Stimulated activated CD4-positive, alpha-beta T cell treated with anti-CD3 and anti-CD28 coated beads, Interleukin-2, amount 100 ng/mL, for 48 hours (primary cell): ENCODE data around the gene UFC1.
"Not testable (repeated sequence)": the region's sequence is repeated elsewhere in the genome, so short reads cannot be mapped to it uniquely, and the experiment has no call there.

Source experiments
- DNase-seq, 2 donors: peaks; one replicate each; pipeline ENCODE4 v3.0.0-alpha.2; 2020

Gene UFC1

GRCh38 chr1:161153682-161154337 lies at the start of gene UFC1:
UFC1 (plus strand) TSS chr1:161153978; CDS start chr1:161153998, 20 bp downstream.
- peak; percentile 65 to 66 for DNase-seq

DNA sequence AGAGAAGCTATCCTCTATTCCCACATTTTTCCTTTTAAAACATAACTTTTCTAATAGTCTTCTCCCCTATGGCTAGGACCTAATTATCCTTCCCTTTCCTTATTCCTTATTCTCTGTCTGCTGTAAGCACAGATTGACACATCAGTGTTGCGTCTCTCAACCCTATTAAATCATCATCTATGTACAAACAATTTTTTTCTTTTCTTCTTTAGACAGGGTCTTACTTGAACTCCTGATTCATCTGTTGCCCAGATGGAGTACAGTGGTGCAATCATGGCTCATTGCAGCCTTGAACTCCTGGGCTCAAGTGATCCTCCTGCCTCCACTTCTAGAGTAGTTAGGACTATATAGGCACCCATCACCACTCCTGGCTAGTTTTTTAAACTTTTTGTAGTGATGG lies 47.3 kb upstream of the UFC1 start:
- DNase-seq: no peak

DNA sequence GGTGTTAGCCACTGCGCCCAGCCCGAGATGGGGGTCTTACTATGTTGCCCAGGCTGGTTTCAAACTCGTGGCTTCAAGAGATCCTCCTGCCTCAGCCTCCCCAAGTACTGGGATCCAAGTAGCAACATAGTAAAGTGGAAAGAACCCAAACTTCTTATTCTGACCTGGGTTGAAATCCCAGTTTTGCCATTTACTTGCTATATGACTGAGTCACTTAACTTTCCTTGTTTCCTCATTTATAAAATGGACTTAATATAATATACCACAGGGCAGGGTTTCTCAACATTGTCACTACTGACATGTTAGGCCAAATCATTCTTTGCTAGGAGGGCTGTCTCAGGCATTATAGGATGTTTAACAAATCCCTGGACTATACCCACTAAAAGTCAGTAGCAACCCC lies 42.7 kb upstream of the UFC1 start:
- no peak for DNase-seq

DNA sequence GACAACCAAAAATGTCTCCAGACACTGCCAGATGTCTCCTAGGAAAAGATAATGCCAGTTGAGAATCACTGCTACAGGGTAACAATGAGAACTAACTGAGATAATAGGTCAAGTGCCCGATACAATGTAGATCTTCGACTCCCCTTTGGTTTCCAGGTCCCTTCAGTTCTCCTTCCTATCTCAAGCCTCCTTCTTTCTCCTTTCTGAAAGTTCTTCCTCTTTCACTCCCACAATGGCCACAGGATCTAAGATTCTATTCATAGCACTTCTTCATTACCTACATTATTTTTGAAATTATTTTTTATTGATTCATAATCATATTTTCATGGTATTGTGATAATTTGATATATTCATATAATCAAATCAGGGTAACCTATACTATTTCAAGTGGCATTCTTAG lies 42.3 kb upstream of the UFC1 start:
- DNase-seq: no peak

- no peak for DNase-seq
Observed at GRCh38 chr1:161113915-161114314, 39.9 kb upstream of the UFC1 start.

DNA sequence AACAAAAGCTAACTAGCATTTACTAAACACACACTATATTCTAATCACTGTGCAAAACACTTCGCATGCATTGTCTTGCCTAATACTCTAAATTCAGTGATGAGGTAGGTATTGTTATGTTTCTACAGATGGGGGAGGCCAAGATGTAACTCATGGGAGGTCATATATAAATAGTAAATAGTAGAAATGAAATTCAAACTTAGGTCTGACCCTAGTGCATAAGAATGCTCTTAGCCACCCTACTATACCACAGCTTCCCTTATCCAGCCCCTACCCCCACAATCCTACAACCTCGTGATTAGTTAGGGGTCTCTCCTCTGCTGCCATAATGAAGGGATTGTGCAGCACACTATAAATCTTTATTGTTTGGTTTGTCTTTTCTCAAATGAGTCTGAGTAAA lies 39.2 kb upstream of the UFC1 start:
- DNase-seq: no peak

DNA sequence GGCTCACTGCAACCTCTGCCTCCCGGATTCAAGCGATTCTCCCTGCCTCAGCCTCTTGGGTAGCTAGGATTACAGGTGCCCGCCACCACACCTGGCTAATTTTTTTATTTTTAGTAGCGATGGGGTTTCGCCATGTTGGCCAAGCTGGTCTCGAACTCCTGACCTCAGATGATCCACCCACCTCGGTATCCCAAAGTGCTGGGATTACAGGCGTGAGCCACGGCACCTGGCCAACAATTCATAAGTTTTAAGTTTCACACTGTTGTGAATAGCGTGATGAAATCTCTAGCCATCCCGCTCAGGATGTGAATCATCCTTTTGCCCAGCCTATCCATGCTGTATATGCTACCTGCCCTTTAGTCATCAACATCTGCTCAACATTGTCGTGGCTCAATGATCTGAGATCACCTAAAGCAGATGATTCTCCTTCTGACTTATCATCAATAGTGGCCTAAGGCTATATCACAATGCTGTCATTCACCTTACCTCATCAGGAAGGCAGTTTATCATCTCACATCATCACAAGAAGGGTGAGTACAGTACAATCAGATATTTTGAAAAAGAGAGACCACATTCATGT lies 38.6 kb upstream of the UFC1 start:
- no peak for DNase-seq

- not testable (repeated sequence) for DNase-seq
Observed at GRCh38 chr1:161115961-161116360, 37.8 kb upstream of the UFC1 start.

DNA sequence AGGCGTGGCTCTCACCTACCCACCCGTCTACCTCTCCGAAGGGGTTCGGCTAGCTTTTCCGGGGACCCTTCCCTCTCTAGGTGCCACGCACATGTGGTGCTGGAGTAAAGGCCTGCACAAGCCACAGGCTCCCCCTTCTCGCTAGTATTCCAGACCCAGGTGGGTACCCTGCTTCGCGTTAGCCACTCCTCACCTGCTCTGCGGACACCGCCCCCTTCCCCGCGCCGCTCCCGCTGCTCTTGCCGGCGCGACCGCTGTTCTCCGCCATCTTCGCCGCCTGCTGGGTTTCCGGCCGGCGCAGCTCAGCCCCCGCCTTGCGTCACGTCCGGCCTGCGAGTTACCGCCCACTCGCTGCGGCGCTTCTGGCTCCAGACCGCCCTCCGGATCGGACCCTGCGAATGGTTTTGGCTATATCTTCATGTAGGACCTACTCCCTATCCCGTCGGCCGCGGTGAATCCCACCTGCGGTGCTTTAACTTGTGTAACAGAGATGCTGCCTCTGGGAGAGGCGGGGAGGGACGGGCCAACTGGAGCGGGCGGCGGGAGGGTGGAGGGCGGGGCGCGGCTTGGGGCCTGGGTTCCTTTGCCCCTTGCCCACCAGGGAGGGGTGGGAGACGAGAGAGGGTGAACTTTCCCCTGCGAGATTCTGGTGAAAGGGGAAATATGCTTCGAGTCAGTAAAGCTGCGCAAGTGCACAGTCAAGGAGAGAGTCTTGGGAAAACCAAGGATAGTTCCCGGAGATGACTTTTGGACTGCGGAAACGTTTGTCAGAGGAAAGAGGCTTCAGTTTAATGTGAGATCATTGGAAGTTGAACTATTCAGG lies 35.8 kb upstream of the UFC1 start, which contains the start of the genes NIT1 and PFDN2:
Gene NIT1, plus strand, starts transcription at position 347 of the 823 bp plus-strand sequence. Its CDS starts 72 bp downstream, at position 419.
Gene PFDN2, minus strand, starts transcription at position 279 of the 823 bp plus-strand sequence. Its CDS starts 11 bp downstream, at position 268.
- peak; percentile 81 to 84 for DNase-seq

GRCh38 chr1:161119092-161119903 lies 34.5 kb upstream of the UFC1 start:
- DNase-seq: peak; percentile 51 to 52

DNA sequence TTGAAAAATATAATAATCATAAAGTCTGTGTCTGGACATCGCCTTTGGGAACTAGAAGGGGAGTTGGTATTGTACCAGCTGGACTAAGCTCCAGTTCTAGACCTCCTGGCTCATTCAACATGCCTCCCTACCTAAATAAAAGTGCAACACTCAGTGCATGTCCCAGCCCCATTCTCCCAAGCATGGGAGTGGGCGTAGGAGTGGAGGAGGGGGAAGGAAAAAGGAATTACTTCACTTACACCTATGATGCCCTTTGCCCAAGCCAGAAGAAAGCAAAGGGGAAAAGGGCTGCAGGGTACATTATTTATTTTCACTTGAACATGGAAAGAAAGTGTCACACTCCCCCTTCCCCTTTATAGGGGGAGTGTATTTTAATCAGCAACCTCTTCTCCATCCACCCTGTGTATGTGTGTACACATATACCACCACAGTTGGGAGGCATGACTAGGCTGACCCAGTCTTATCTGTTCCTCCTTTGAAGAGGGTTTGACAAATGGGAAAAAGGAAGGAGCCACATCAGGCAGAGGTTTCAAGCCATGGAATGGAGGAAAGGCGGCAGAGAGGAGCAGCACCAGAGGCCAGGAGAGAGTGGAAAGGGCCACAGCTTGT lies 32.6 kb upstream of the UFC1 start:
- no peak for DNase-seq

GRCh38 chr1:161121834-161122233 lies 31.9 kb upstream of the UFC1 start:
- DNase-seq: no peak

- DNase-seq: no peak
Observed at GRCh38 chr1:161122967-161123366, 30.8 kb upstream of the UFC1 start.

GRCh38 chr1:161127649-161128048 lies 26.1 kb upstream of the UFC1 start:
- no peak for DNase-seq

- no peak for DNase-seq
Observed at GRCh38 chr1:161128591-161129420, 25.0 kb upstream of the UFC1 start.

GRCh38 chr1:161130266-161130665 lies 23.5 kb upstream of the UFC1 start:
- no peak for DNase-seq

DNA sequence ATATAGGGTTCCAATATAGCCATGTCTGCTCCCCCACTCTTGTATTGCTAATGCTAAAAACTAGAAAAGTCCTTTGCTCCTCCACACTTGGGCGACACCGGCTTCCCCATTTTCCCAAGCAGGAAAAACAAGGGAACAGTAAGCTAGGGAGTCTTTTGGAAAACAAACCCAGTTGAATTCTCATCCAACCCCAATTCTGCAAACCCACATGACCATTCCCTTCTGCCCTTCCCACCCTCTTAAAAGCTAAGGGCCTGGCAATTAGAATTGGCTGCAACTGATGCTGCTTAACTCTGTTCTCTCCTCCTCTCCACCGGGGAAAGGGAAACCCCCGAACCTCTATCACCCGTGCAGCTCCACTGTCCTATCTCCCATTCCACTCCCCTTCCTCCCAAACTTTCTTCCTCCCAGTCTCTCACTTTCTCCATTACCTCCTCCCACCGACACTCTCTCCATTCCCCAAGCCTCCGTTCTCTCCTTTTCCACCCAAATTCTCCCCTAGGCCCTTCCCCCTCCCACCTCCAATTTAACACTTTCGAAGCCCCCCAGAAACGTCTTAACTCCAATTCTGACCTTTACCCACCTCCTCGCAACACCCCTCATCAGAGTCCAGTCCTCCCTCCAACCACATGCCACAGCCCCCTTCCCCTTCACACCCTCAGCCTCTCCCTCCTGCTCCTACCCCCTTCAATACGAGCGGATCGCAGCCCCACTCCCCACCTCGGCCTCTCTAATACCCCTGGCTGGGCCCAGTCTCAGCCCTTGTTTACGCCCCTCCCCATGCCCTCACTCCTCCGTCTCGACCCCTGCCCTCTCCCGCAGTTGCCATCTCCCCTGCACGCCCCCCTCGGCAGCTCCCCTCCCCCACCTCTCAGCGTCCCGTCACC lies 22.0 kb upstream of the UFC1 start:
- DNase-seq: no peak

DNA sequence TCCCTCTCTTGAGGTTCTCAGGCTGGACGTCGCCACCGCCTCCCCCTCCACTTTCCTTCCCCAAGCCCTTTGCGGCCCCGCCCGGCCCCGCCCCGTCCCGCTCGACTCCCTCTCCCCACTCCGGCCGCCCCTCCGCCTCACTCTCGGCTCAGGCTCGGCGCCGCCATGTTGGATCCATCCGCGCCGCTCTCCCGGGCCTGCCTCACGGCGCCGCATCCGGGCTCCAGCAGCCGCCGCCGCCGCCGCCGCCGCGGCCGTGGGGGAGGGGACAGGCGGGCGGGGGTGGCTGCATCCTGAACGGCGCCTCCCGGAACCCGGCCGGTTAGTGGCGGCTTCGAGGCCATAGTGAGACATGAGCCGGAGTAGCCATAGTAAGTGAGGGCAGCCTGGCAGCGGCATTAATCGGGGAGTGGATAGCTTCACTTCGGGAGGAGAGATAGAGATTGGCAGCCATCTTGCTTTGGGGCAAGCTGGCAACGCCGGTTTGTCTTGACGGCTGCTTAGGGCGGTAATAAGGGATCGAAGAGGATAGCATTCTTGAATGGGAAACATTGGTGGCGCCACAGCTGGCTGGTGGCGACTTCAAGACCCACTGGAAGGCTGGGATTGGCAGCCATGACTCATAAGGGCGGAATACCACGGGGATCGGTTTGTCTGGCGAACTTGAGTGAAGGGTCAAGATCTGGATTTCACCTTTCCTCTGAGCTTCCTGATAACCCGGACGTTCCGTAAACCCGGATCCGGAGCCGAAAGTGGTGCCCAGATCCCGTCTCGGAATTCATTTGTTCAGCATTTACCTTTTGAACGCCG lies 21.2 kb upstream of the UFC1 start, which contains the start of gene DEDD:
Gene DEDD, minus strand, starts transcription at position 258 of the 810 bp plus-strand sequence. CDS start 8,205 bp downstream, outside the sequence.
- DNase-seq: peak; percentile 73 to 83

DNA sequence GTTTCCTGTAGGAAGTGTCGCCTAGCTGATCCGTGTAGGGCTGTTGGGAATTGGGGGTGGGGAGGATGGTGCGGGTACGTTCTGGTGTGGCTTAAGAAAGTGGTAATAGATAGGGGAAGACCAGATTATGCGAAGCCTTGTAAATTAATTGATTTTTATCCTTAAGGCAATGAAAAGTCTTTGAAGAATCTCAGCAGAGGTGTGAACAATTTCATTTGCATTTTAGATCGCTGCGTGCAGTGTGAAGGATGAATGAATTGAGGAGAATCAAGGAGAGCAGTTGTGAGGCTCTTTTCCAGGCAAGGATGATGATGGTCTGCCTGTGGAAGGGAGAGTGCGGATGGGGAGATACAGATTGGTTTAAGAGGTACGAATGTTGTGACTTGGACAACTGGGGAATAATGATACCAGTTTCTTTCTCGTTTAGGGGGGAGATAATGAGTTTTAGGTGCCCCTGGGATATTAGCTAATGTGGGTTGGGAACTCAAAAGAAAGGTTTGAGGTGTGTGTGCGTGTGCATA lies 20.5 kb upstream of the UFC1 start:
- DNase-seq: no peak
